ENCODE results near the gene OTUB1. TPM values are rescaled to one million over a fixed set of nuclear protein-coding genes. Genes with fewer than 3 reads are reported as not detected.

Gene OTUB1
- polyA plus RNA-seq, 2 of the 4 experiments (the other 2 are of a cell fraction): 97.4 to 113 TPM

DNA sequence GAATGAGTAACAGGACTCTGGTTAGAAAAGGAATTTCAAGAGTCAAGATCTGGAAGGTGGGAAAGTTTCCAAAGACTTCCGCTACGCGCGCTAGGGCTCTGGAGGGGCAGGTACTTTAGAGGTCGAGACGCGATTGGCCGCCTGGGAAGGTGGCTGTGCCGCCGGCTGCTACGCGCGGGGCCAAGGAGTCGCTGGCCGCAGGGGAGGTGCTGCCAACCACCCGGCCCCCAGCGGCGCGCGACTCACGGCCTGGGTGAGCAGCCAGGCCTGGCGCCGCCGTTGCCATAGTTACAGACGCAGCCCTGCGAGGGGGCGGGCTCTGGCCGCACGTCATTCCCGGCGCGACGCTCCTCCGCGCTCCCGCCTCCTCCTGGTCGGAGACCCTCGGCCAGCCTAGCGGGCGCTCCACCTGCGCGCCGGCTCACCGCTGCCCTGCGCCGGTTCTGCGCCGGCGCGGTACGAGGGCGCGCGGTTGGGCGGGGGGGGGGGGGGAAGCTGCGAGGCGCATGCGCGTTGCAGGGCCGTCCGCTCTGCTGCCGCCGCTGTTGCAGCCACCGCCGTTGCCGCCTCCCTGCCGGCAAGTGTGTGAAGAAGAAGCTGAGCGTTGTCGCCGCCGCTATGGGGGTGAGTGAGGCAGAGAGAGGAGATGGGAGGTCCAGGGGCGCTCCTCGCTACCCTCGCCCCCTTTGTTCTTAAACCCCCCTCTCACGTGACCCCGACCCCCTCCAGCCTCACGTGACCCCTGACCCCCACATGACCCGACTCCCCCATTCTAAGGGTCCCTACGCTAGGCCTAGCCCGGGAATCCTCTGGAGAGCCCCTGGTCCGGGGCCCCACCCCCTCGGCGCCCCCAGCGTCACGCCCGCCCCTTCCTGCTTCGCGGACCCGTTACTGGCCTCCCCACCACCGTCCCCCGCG lies 47.5 kb upstream of the OTUB1 start, which contains the start of gene NAA40 (continued):
- TF ChIP-seq, protein P1, sequence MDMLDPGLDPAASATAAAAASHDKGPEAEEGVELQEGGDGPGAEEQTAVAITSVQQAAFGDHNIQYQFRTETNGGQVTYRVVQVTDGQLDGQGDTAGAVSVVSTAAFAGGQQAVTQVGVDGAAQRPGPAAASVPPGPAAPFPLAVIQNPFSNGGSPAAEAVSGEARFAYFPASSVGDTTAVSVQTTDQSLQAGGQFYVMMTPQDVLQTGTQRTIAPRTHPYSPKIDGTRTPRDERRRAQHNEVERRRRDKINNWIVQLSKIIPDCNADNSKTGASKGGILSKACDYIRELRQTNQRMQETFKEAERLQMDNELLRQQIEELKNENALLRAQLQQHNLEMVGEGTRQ (IDR thresholded peaks at IDR 0.05): peak; percentile 95
- no peak for TF ChIP-seq HOXB13 (CRISPR knock-in tag; IDR thresholded peaks at IDR 0.05; ENCODE audit: low read depth)
- peak; percentile 12; the same call in 1 of the 2 replicates for TF ChIP-seq PHF8 (IDR thresholded peaks at IDR 0.05; ENCODE audit: borderline replicate concordance, low read depth)
- TF ChIP-seq BHLHE40 (IDR thresholded peaks at IDR 0.05; ENCODE audit: low read depth, low read length): peak; percentile 52; the same call in 1 of the 2 replicates
- TF ChIP-seq CHD4 (IDR thresholded peaks at IDR 0.05; ENCODE audit: borderline replicate concordance): no peak
- TF ChIP-seq ZFP36 (IDR thresholded peaks at IDR 0.05; ENCODE audit: borderline replicate concordance, partially characterized antibody): no peak

GRCh38 chr11:63939397-63939891 lies 46.8 kb upstream of the OTUB1 start:
- H3K9me3 ChIP-seq: no peaks in the 10 kb centered on the region
- peaks cover 11% of the 10 kb centered on the region for H3K4me1 ChIP-seq
- CTCF ChIA-PET: interaction anchor here (2.0 kb wide), 2 partner anchors 102 to 105 kb away, joined by 4 to 6 read pairs; no protein-coding TSS in a partner anchor
- H3K27ac ChIP-seq: peak overlapping the region; percentile 88 to 97
- TF ChIP-seq ZNF302 (CRISPR knock-in tag; IDR thresholded peaks at IDR 0.05) (no peak), REST (IDR thresholded peaks at IDR 0.05) (no peak), FOXS1 (CRISPR knock-in tag; IDR thresholded peaks at IDR 0.05) (no peak), POLR2AphosphoS2 (conservative IDR thresholded peaks at IDR 0.05; ENCODE audit: low read length) (no peak), SREBF2 (IDR thresholded peaks at IDR 0.05) (no peak), POLR2A (IDR thresholded peaks at IDR 0.05; ENCODE audit: low read length) (no peak), HEYL (CRISPR knock-in tag; IDR thresholded peaks at IDR 0.05) (no peak), HOXB5 (CRISPR knock-in tag; IDR thresholded peaks at IDR 0.05) (no peak), JUNB (IDR thresholded peaks at IDR 0.05) (no peak), EP300 (IDR thresholded peaks at IDR 0.05) (no peak)
- FAIRE-seq (no peak), DNase-seq (ENCODE audit: low read depth in 1 of 2, low spot score in 1 of 2) (no peak), ATAC-seq (no peak)
- peak overlapping the region; percentile 97 for H3K4me2 ChIP-seq
- WGBS (ENCODE audit: missing lambda C conversion rate): 30% methylated on average over 26 of the region's 26 CpGs
- POLR2A ChIA-PET: interaction anchor here (0.5 to 1.5 kb wide), 4 partner anchors 101 to 1098 kb away, joined by 3 to 6 read pairs (median 4); partner anchors contain the start of genes MARK2 and STIP1
- peak overlapping the region; percentile 82 for H3K4me3 ChIP-seq

GRCh38 chr11:63940786-63941185 lies 45.5 kb upstream of the OTUB1 start:
- 90% methylated on average over 6 of the region's 6 CpGs for WGBS (ENCODE audit: missing lambda C conversion rate)
- H3K4me2 ChIP-seq: no peak overlapping the region
- CTCF ChIA-PET: no interaction called here
- H3K27ac ChIP-seq: no peak overlapping the region
- FAIRE-seq (no peak), ATAC-seq (no peak), DNase-seq (ENCODE audit: low read depth in 1 of 2, low spot score in 1 of 2) (no peak)
- H3K4me3 ChIP-seq: no peak overlapping the region
- POLR2A ChIA-PET: no interaction called here
- H3K4me1 ChIP-seq: peaks cover 20% of the 10 kb centered on the region
- no peaks in the 10 kb centered on the region for H3K9me3 ChIP-seq
- no peak for TF ChIP-seq HOXB13 (CRISPR knock-in tag; IDR thresholded peaks at IDR 0.05; ENCODE audit: low read depth)
- no peak for TF ChIP-seq ZFP36 (IDR thresholded peaks at IDR 0.05; ENCODE audit: borderline replicate concordance, partially characterized antibody)
- no peak for TF ChIP-seq BHLHE40 (IDR thresholded peaks at IDR 0.05; ENCODE audit: low read depth, low read length)
- TF ChIP-seq TP53 (CRISPR knock-in tag; IDR thresholded peaks at IDR 0.05): no peak
- TF ChIP-seq, protein P2, sequence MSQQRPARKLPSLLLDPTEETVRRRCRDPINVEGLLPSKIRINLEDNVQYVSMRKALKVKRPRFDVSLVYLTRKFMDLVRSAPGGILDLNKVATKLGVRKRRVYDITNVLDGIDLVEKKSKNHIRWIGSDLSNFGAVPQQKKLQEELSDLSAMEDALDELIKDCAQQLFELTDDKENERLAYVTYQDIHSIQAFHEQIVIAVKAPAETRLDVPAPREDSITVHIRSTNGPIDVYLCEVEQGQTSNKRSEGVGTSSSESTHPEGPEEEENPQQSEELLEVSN (IDR thresholded peaks at IDR 0.05; ENCODE audit: borderline replicate concordance, low read depth): no peak
- TF ChIP-seq PHF8 (IDR thresholded peaks at IDR 0.05; ENCODE audit: borderline replicate concordance, low read depth): no peak
- no peak for TF ChIP-seq HES2 (IDR thresholded peaks at IDR 0.05)
- TF ChIP-seq, protein P3, sequence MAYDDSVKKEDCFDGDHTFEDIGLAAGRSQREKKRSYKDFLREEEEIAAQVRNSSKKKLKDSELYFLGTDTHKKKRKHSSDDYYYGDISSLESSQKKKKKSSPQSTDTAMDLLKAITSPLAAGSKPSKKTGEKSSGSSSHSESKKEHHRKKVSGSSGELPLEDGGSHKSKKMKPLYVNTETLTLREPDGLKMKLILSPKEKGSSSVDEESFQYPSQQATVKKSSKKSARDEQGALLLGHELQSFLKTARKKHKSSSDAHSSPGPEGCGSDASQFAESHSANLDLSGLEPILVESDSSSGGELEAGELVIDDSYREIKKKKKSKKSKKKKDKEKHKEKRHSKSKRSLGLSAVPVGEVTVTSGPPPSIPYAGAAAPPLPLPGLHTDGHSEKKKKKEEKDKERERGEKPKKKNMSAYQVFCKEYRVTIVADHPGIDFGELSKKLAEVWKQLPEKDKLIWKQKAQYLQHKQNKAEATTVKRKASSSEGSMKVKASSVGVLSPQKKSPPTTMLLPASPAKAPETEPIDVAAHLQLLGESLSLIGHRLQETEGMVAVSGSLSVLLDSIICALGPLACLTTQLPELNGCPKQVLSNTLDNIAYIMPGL (CRISPR knock-in tag; IDR thresholded peaks at IDR 0.05; ENCODE audit: borderline replicate concordance): no peak
- TF ChIP-seq CTCF (IDR thresholded peaks at IDR 0.05): no peak
- no peak for TF ChIP-seq CBX8 (IDR thresholded peaks at IDR 0.05)
- no peak for TF ChIP-seq RARB (CRISPR knock-in tag; IDR thresholded peaks at IDR 0.05)
- TF ChIP-seq HEYL (CRISPR knock-in tag; IDR thresholded peaks at IDR 0.05): no peak
- TF ChIP-seq JUN (IDR thresholded peaks at IDR 0.05): no peak
